ENCODE measurements around the gene RHBDL1.

RHBDL1 gene

DNA sequence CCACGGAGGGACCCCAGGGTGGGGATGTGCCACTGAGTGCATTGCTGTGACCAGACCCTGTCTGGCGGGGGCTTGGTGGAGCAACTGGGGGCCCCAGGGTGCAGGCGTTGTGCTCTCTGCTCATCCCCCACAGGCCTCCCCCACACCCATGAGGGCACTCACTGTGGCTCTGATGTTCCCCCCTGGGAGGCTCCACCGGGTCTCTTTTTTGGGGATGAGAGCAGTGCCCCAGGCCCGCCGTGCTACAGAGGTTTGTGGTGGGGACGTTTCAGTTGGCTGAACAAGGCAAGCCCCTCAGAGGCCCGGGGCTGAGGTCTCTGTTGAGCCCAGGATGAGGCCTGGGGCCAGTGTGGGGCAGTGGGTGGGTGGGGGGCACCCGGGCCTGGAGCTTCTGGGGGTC is 48.2 kb downstream of the RHBDL1 start:
- TF ChIP-seq, protein P1, sequence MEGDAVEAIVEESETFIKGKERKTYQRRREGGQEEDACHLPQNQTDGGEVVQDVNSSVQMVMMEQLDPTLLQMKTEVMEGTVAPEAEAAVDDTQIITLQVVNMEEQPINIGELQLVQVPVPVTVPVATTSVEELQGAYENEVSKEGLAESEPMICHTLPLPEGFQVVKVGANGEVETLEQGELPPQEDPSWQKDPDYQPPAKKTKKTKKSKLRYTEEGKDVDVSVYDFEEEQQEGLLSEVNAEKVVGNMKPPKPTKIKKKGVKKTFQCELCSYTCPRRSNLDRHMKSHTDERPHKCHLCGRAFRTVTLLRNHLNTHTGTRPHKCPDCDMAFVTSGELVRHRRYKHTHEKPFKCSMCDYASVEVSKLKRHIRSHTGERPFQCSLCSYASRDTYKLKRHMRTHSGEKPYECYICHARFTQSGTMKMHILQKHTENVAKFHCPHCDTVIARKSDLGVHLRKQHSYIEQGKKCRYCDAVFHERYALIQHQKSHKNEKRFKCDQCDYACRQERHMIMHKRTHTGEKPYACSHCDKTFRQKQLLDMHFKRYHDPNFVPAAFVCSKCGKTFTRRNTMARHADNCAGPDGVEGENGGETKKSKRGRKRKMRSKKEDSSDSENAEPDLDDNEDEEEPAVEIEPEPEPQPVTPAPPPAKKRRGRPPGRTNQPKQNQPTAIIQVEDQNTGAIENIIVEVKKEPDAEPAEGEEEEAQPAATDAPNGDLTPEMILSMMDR (IDR thresholded peaks at IDR 0.05), result no peak
- Histone ChIP-seq H3K4me3 (ENCODE audit: low read depth, low read length) (no peak overlapping the region), H3K9me3 (ENCODE audit: control insufficient read depth, low read length) (no peaks in the 10 kb centered on the region), H3K9ac (no peak overlapping the region), H3K27ac (no peak overlapping the region), H2AFZ (no peak overlapping the region), H3K4me2 (ENCODE audit: low read length) (no peak overlapping the region), H3K27me3 (ENCODE audit: control insufficient read depth, insufficient read depth, low read length) (no peaks in the 10 kb centered on the region), H3K79me2 (no peaks in the 10 kb centered on the region), H3K4me1 (peaks cover 19% of the 10 kb centered on the region), H3K36me3 (ENCODE audit: control insufficient read depth, insufficient read depth, low read length) (no peaks in the 10 kb centered on the region)

DNA sequence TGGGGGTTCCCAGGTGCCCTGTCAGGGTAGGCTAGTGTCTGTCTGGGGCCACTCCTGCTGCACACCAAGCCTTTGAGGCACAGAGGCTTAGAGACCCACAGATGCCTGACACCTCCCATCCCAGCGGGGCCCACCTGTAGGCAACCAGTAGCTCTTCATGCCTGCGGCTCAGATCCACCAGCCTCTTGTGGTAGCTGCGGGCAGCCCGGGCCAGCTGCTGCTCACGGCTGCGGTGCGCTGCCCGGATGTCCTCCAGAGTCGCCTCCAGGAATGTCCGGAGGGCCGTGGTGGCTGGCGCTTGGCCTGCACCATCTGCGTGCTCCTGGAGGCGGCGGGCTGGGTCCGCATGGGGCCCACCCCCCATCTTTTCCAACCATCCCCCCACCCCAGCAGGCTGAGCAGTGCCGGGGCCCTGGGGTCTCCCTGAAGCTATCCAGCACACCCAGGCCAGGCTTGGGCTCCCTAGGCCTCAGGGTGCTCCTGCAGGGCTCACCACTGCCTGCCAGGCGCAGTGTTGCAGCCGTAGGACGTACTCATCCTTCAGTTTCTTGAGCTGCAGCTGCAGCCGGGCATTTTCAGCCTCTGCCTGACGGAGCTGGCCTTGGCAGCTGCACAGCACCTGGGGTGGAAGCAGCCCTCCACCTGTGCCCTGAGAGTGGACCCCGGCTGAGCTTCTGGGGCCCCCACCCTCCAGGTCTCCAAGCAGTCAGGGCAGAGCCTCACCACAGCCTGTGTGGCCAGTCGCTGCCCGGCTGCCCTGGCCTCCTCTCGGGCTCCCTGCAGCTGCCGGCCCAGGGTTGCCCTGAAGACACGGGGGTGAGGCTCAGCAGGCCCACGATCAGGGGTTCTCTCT is 48.9 kb downstream of the RHBDL1 start:
- TF ChIP-seq, protein P1 (IDR thresholded peaks at IDR 0.05), result no peak
- Histone ChIP-seq H3K79me2 (no peaks in the 10 kb centered on the region), H3K4me3 (ENCODE audit: low read depth, low read length) (no peak overlapping the region), H2AFZ (no peak overlapping the region), H3K4me2 (ENCODE audit: low read length) (no peak overlapping the region), H3K4me1 (peaks cover 14% of the 10 kb centered on the region), H3K9ac (no peak overlapping the region), H3K27me3 (ENCODE audit: control insufficient read depth, insufficient read depth, low read length) (no peaks in the 10 kb centered on the region), H3K27ac (no peak overlapping the region), H3K9me3 (ENCODE audit: control insufficient read depth, low read length) (no peaks in the 10 kb centered on the region), H3K36me3 (ENCODE audit: control insufficient read depth, insufficient read depth, low read length) (no peaks in the 10 kb centered on the region)

DNA sequence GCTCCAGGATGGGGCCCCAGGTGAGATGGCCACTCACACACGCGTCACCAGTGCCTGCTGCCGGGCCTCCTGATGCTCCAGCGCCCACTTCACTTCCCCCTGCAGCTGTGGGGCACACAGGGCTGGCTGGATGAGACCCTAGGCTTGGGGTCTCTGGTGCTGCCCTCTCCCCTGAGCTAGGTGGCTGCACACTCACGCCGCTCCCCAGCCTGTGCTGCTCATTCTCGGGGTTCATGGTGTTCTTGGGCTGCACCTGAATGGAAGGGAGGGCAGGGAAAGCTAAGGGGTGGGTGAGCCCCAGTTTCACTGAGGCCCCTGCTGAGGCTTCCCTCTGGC is 49.5 kb downstream of the RHBDL1 start:
- Histone ChIP-seq H3K4me3 (ENCODE audit: low read depth, low read length) (no peak overlapping the region), H3K9ac (no peak overlapping the region), H3K79me2 (no peaks in the 10 kb centered on the region), H3K27ac (no peak overlapping the region), H3K9me3 (ENCODE audit: control insufficient read depth, low read length) (no peaks in the 10 kb centered on the region), H3K36me3 (ENCODE audit: control insufficient read depth, insufficient read depth, low read length) (no peaks in the 10 kb centered on the region), H3K27me3 (ENCODE audit: control insufficient read depth, insufficient read depth, low read length) (no peaks in the 10 kb centered on the region), H3K4me2 (ENCODE audit: low read length) (no peak overlapping the region), H2AFZ (no peak overlapping the region), H3K4me1 (peaks cover 10% of the 10 kb centered on the region)
- TF ChIP-seq, protein P1 (IDR thresholded peaks at IDR 0.05), result no peak

DNA sequence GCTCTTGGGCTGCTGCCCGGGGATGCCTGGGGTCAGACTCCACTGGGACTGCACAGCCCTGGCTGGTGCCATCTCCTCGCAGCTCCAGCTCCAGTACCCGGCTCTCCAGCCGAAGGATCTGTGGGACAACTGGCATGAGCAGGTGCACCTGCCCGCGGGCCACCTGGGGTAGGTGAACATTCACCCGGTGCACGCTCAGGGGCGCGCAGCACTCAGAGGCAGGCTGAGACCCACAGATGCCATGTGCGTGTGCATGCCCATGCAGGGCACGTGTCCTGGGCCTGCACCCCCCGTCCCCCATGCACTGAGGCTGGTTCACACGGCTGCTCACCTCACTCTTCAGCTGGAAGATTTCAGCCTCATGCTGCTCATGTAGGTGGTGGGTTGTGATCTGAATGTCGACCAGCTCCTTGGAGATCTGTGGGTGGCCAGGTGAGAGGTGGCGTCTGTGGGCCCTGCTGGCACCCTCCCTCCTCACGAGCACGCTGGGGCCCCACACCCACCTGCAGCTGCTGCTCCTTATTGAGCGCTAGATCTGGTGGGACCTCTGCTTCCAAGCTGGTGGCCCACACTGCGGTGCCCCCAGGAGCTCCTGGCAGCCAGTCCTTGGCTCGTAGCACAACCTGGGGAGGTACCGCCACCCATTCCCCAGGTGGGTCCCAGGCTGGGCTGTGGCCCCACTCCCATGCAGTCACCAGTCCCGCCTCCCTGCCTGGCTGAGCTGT is 50.2 kb downstream of the RHBDL1 start:
- Histone ChIP-seq H3K4me3 (ENCODE audit: low read depth, low read length) (no peak overlapping the region), H3K4me2 (ENCODE audit: low read length) (no peak overlapping the region)
- TF ChIP-seq, protein P1 (IDR thresholded peaks at IDR 0.05), result no peak

More for the DNA sequence above, 50.2 kb downstream of the RHBDL1 start:
- Histone ChIP-seq H3K9me3 (ENCODE audit: control insufficient read depth, low read length) (no peaks in the 10 kb centered on the region), H3K79me2 (no peaks in the 10 kb centered on the region), H3K4me1 (peaks cover 9% of the 10 kb centered on the region), H2AFZ (no peak overlapping the region), H3K36me3 (ENCODE audit: control insufficient read depth, insufficient read depth, low read length) (no peaks in the 10 kb centered on the region), H3K27me3 (ENCODE audit: control insufficient read depth, insufficient read depth, low read length) (no peaks in the 10 kb centered on the region), H3K27ac (no peak overlapping the region), H3K9ac (no peak overlapping the region)
